Tibial nerve (tissue), 4 donors: ENCODE data around the gene MRPS6. TPM values are rescaled to one million over a fixed set of nuclear protein-coding genes. Genes with fewer than 3 reads are reported as not detected.

Experiments
- DNase-seq, 2 donors: peaks; one replicate each; pipeline ENCODE4 v3.0.0-alpha.2; 2019; ENCODE audit warnings: low spot score in 2 of 2
- H3K27ac ChIP-seq, 4 donors: fragments of 200-600 bp; sonication (generic) in 3 of 4; one replicate each; pipeline ENCODE4 v1.5.1; 2017 to 2019; ENCODE audit warnings: mild to moderate bottlenecking in 1 of 4
- H3K27me3 ChIP-seq, 2 donors: fragments of 200-600 bp; sonication (generic) in 1 of 2; one replicate each; pipeline versions ENCODE4 v1.5.1 to v1.6.0; 2017 to 2019
- H3K36me3 ChIP-seq, 3 donors: fragments of 200-600 bp; sonication (generic); one replicate each; pipeline ENCODE4 v1.5.1; 2018 to 2019
- H3K4me1 ChIP-seq, 4 donors: fragments of 200-600 bp; sonication (generic) in 3 of 4; one replicate each; pipeline ENCODE4 v1.5.1; 2017 to 2019
- H3K4me3 ChIP-seq, 4 donors: fragments of 200-600 bp; sonication (generic) in 3 of 4; one replicate each; pipeline ENCODE4 v1.5.1; 2017 to 2019; ENCODE audit warnings: mild to moderate bottlenecking in 1 of 4, moderate library complexity in 1 of 4
- H3K9me3 ChIP-seq, 4 donors: fragments of 200-600 bp; sonication (generic) in 3 of 4; one replicate each; pipeline ENCODE4 v1.5.1; 2017 to 2019
- EP300 ChIP-seq, 2 donors: sonication (generic); formaldehyde crosslinking; IDR thresholded peaks; one replicate each; pipeline ENCODE4 v1.6.1; 2017; ENCODE audit warnings: antibody characterized with exemption in 2 of 2, mild to moderate bottlenecking in 1 of 2
- POLR2A ChIP-seq, 2 donors: fragments of 450-650 bp; IDR thresholded peaks; one replicate each; pipeline ENCODE4 v1.6.1; 2017; ENCODE audit warnings: antibody characterized with exemption in 2 of 2, mild to moderate bottlenecking in 2 of 2, moderate library complexity in 2 of 2
- WGBS, 2 donors: methylation state at CpG; one replicate each; pipeline ENCODE4 v1.1.5; 2018; 5-methylcytosine and 5-hydroxymethylcytosine counted together
- total RNA-seq, 4 donors: library from RNA; depleted of rRNA; stranded (reverse); fragments of >200 nt; gene quantifications; one replicate each; pipeline ENCODE4 v1.1.0, GENCODE V29; 2016
- TF ChIP-seq, protein P1 (sequence below), 5 experiments: fragments of 200-600 bp in 3 of 5; fragments of 450-650 bp in 2 of 5; sonication (generic) in 3 of 5; IDR thresholded peaks; one replicate each; pipeline ENCODE4 v1.5.1; 2016 to 2019; ENCODE audit warnings: antibody characterized with exemption in 5 of 5, mild to moderate bottlenecking in 3 of 5, moderate library complexity in 2 of 5

The MRPS6 gene
- total RNA-seq, 4 donors from 2014 or later, result 57.9 to 69.6 (median 61.2) TPM

DNA sequence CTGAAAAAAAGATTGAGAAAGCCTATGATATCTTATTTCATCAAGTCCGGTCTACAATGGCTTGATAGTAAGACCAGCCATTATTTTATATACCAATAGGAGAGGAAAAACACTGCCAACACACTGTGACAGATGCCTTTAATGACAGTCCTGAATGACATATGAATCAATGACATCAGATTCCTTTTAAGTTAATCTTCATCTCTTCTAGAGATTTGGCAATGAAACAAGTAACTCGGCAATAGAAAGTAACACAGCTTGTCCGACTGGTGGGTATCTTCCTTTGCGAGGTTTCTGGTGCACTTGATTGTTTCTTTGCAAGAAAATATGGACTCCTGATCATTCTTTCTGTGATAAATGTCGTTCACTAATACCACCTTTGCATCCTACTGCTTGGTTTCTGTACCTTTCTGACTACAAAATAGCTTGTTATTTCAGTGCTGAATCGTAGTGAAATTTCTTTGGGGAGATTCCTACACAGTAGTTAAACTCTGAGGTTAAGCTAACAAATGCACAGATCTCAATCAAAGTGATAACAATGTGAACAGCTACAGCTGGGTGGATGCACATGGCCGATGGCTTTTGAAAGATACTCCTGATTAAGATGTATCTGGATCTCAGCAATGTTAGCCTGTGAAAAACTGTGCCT lies 104.7 kb downstream of the MRPS6 start:
- DNase-seq, result no peak
- Histone ChIP-seq H3K9me3 (no peaks in the 10 kb centered on the region), H3K27ac (peak overlapping the region in 1 of 4 donors; percentile 87), H3K36me3 (no peaks in the 10 kb centered on the region), H3K27me3 (no peaks in the 10 kb centered on the region), H3K4me1 (peaks cover 0 to 39% (median 9%) of the 10 kb centered on the region in 4 donors), H3K4me3 (no peak overlapping the region)
- 89 to 92% methylated on average over 7 of the region's 7 CpGs for WGBS, 2 donors
- TF ChIP-seq EP300 (IDR thresholded peaks at IDR 0.05) (no peak), POLR2A (IDR thresholded peaks at IDR 0.05) (no peak)

DNA sequence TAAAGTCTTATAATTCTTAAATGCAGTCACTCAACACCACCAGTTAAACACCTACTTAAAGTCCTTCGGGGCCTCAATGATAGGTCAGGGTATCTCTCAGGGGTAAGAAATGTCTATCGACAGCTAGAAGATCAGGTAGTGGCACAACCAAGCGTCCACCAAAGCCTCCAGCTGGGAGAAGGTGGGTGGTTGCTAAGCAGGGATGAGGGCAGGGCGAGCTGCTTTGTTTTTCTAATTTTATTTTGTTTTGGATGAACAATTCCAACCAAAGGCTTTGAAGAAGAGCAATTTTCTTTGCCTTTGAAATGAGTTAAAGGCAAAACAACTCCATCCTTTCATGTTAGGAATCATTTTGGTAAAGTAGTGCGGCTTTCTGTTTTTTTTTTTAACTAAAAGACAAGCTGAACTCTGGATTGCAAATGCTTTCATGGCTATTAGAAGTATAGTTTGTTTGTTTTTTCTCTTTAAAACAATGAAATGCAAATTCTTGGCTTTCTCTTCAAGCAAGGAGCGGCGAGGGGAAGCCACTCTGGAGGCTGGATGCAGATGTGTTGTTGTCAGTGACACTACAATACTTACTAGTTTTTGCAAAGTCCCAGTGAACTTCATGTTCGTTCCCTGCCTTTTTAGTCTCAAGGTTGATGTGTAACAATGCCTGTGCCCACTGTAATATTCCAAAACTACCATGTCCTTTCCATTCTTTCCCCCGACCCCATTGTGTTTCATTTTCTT lies 106.0 kb downstream of the MRPS6 start:
- no peak overlapping the region for H3K4me3 ChIP-seq

DNA sequence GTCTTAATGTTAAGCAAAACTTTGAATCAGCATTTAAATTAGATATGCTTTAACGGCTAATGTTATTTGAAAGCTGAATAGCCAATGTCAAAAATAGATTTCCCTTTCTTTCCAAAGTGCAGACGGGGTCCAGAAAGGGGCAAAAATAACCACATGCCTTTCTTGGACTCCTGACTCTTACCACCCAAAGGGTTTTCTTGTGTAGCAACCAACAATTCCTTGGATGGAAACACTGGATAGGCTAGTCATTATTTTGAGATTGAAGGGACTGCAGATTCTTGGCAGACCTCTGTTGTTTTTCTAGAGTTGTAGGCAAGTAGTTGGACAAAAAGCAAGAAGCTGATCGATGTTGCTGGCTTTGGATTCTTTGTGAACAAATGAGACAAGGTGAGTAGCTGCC lies 107.0 kb downstream of the MRPS6 start:
- Histone ChIP-seq H3K9me3 (no peaks in the 10 kb centered on the region), H3K27ac (peak overlapping the region; percentile 23 to 87 (median 62)), H3K4me3 (peak overlapping the region in 3 of 4 donors; percentile 15 to 28 (median 20)), H3K4me1 (peaks cover 0 to 45% (median 9%) of the 10 kb centered on the region in 4 donors), H3K27me3 (no peaks in the 10 kb centered on the region), H3K36me3 (no peaks in the 10 kb centered on the region)
- no peak for DNase-seq
- 16 to 17% methylated on average over 3 of the region's 3 CpGs for WGBS, 2 donors
- TF ChIP-seq, protein P1, sequence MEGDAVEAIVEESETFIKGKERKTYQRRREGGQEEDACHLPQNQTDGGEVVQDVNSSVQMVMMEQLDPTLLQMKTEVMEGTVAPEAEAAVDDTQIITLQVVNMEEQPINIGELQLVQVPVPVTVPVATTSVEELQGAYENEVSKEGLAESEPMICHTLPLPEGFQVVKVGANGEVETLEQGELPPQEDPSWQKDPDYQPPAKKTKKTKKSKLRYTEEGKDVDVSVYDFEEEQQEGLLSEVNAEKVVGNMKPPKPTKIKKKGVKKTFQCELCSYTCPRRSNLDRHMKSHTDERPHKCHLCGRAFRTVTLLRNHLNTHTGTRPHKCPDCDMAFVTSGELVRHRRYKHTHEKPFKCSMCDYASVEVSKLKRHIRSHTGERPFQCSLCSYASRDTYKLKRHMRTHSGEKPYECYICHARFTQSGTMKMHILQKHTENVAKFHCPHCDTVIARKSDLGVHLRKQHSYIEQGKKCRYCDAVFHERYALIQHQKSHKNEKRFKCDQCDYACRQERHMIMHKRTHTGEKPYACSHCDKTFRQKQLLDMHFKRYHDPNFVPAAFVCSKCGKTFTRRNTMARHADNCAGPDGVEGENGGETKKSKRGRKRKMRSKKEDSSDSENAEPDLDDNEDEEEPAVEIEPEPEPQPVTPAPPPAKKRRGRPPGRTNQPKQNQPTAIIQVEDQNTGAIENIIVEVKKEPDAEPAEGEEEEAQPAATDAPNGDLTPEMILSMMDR (IDR thresholded peaks at IDR 0.05), result no peak
- no peak for TF ChIP-seq POLR2A (IDR thresholded peaks at IDR 0.05)
- TF ChIP-seq EP300 (IDR thresholded peaks at IDR 0.05), result no peak

More for the DNA sequence above, 106.0 kb downstream of the MRPS6 start:
- Histone ChIP-seq H3K9me3 (no peaks in the 10 kb centered on the region), H3K36me3 (no peaks in the 10 kb centered on the region), H3K4me1 (peaks cover 0 to 45% (median 9%) of the 10 kb centered on the region in 4 donors), H3K27me3 (no peaks in the 10 kb centered on the region), H3K27ac (peak overlapping the region in 2 of 4 donors; percentile 80 to 87)
- no peak for DNase-seq
- WGBS, 2 donors, result 65 to 71% methylated on average over 9 of the region's 9 CpGs
- no peak for TF ChIP-seq EP300 (IDR thresholded peaks at IDR 0.05)
- TF ChIP-seq, protein P1 (IDR thresholded peaks at IDR 0.05), result no peak
- TF ChIP-seq POLR2A (IDR thresholded peaks at IDR 0.05), result no peak

DNA sequence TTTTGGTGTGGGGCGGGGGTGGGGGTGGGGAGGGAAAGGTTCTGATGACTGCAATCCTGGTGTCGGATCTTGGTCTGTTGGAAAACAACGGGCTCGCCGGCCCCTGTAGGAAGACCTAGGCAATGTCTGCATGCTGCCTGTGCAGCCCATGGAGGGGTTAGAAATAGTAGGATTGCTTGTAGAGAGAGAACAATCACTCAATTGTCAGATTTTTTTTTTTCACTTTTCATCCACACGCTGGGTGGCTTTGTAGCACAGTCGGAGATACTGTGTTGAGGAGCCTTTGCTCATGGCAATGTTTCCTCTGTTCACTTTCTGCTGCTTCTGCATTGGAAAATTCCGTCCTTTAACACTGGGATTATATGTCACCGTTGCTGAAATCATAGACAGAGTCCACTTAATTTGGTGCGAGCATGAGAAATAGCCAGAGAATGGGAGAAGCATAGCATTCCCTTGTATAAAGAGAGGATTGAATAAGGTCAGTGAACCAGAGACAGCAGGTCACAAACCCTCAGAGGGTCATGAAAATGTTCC lies 107.5 kb downstream of the MRPS6 start:
- no peak for DNase-seq
- Histone ChIP-seq H3K4me3 (peak overlapping the region in 3 of 4 donors; percentile 15 to 28 (median 20)), H3K27ac (peak overlapping the region; percentile 45 to 87 (median 73)), H3K4me1 (peaks cover 0 to 47% (median 9%) of the 10 kb centered on the region in 4 donors), H3K9me3 (no peaks in the 10 kb centered on the region), H3K36me3 (no peaks in the 10 kb centered on the region), H3K27me3 (no peaks in the 10 kb centered on the region)
- TF ChIP-seq, protein P1 (IDR thresholded peaks at IDR 0.05), result peak in 1 of 5 experiments; percentile 22
- peak in 1 of 2 donors; percentile 53 for TF ChIP-seq EP300 (IDR thresholded peaks at IDR 0.05)
- TF ChIP-seq POLR2A (IDR thresholded peaks at IDR 0.05), result no peak
- 12 to 24% methylated on average over 10 of the region's 10 CpGs for WGBS, 2 donors

DNA sequence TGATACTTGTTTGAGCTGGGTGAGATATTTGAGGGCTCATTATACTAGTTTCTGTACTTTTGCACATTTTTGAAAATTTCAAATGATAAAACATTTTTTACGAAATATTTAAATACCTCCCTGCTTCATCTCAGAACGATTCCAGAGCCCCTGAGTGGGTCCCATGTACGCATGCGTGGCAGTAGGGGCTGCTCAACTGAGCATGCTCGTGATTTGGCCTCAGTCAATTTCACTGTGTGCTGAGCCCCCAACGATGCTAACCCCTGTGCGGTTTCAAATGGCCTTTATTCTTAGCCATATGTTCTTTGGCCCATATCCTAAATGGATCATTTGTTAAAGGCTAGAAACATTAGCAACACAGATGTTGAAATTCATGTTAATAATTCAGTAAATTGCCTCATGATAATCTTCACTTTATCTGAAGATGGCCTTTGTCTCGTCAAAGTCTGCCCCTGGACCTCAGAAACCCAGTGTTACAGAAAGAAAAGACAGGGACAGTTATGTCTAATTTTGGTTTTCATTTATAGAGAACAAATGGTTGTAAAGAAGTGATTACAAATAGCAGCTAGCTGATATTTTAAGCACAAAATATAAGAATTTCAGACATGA lies 108.2 kb downstream of the MRPS6 start:
- DNase-seq, result no peak
- H3K36me3 ChIP-seq, result no peaks in the 10 kb centered on the region
- no peaks in the 10 kb centered on the region for H3K9me3 ChIP-seq
- no peaks in the 10 kb centered on the region for H3K27me3 ChIP-seq
- no peak for TF ChIP-seq EP300 (IDR thresholded peaks at IDR 0.05)
- TF ChIP-seq POLR2A (IDR thresholded peaks at IDR 0.05), result no peak
- TF ChIP-seq, protein P1 (IDR thresholded peaks at IDR 0.05), result no peak
- H3K4me1 ChIP-seq, result peaks cover 0 to 50% (median 9%) of the 10 kb centered on the region in 4 donors
- WGBS, 2 donors, result 27 to 36% methylated on average over 8 of the region's 8 CpGs
- peak overlapping the region; percentile 45 to 87 (median 73) for H3K27ac ChIP-seq
- peak overlapping the region in 2 of 4 donors; percentile 15 to 28 for H3K4me3 ChIP-seq
